Measurements from ENCODE around the gene ST14.

- TF ChIP-seq CTCF (IDR thresholded peaks at IDR 0.05; ENCODE audit: low read length) (no peak), EZH2phosphoT487 (IDR thresholded peaks at IDR 0.05; ENCODE audit: low read length) (no peak), EZH2 (optimal IDR thresholded peaks at IDR 0.05; ENCODE audit: low read depth, low read length) (no peak)
These were observed 47.3 kb upstream of the ST14 start for GRCh38 chr11:130112071-130112830.

All from MM.1S (cell line).